Heart right ventricle (tissue), 16 donors: ENCODE data around the gene TXNDC16. TPM values are rescaled to one million over a fixed set of nuclear protein-coding genes. Genes with fewer than 3 reads are reported as not detected.

ENCODE experiments used
- ATAC-seq, 8 donors: fragments of 200-7000 bp; cut with Tn5 transposase; one replicate each; pipeline ENCODE4 v1.9.1; 2020; ENCODE audit warnings: mild to moderate bottlenecking in 8 of 8, moderate library complexity in 8 of 8, moderate number of reproducible peaks in 1 of 8
- DNase-seq, 2 donors: peaks; one replicate each; pipeline ENCODE4 v3.0.0-alpha.2; 2020
- H3K27ac ChIP-seq, 10 donors: fragments of 200-600 bp; sonication (generic) in 2 of 10; one replicate each; pipeline versions ENCODE4 v1.5.0 to v1.8.0; 2020 to 2022; ENCODE audit warnings: mild to moderate bottlenecking in 3 of 10
- H3K27me3 ChIP-seq, 7 donors: fragments of 200-600 bp; one replicate each; pipeline ENCODE4 v1.8.0; 2021 to 2022; ENCODE audit warnings: mild to moderate bottlenecking in 2 of 7
- H3K36me3 ChIP-seq, 9 donors: fragments of 200-600 bp; sonication (generic) in 1 of 9; one replicate each; pipeline versions ENCODE4 v1.5.0 to v1.8.0; 2020 to 2022; ENCODE audit warnings: mild to moderate bottlenecking in 2 of 9
- H3K4me1 ChIP-seq, 9 donors: fragments of 200-600 bp; sonication (generic) in 1 of 9; one replicate each; pipeline versions ENCODE4 v1.5.0 to v1.8.0; 2020 to 2022; ENCODE audit warnings: mild to moderate bottlenecking in 4 of 9
- H3K4me3 ChIP-seq, 10 donors: fragments of 200-600 bp; sonication (generic) in 2 of 10; one replicate each; pipeline versions ENCODE4 v1.5.0 to v1.8.0; 2020 to 2022; ENCODE audit warnings: mild to moderate bottlenecking in 7 of 10, moderate library complexity in 2 of 10
- H3K9me3 ChIP-seq, 11 donors: fragments of 200-600 bp in 10 of 11; sonication (generic) in 2 of 11; one replicate each; pipeline versions ENCODE4 v1.5.0 to v1.8.0; 2013 to 2022; ENCODE audit warnings: mild to moderate bottlenecking in 2 of 11, control low read depth in 1 of 11, moderate library complexity in 1 of 11
- WGBS, 2 donors: extraction: QIAGEN DNeasy Blood & Tissue Kit; methylation state at CpG; one replicate each; pipeline ENCODE4 v1.1.7; 2013; ENCODE audit warnings: inconsistent platforms in 1 of 2; 5-methylcytosine and 5-hydroxymethylcytosine counted together
- intact Hi-C, 10 donors: fragments of 100-400 bp; cut with DNase I; formaldehyde crosslinking; loops; one replicate each; pipeline versions ENCODE4 v1.11.1 to v1.14.2; 2022
- polyA plus RNA-seq, 2 donors: library from polyadenylated mRNA; stranded (reverse); fragments of 200-250 nt; gene quantifications; one replicate each; pipeline ENCODE4 v1.2.3, GENCODE V29; 2013
- total RNA-seq, 10 donors: library from RNA; stranded (reverse); fragmentation: NEBNext Ultra II Directional in 3 of 10; extraction: Animal tissue kit (Norgen Biotek cat#: 25700) in 3 of 10; gene quantifications; one replicate each; pipeline versions ENCODE4 v1.2.1 to v1.2.4, GENCODE V29; 2021 to 2023
- TF ChIP-seq, protein P1 (sequence below), 9 donors: fragments of 200-600 bp; sonication (generic) in 2 of 9; IDR thresholded peaks; one replicate each; pipeline versions ENCODE4 v1.5.0 to v1.8.0; 2021 to 2022; ENCODE audit warnings: antibody characterized with exemption in 9 of 9, mild to moderate bottlenecking in 5 of 9, moderate library complexity in 1 of 9
- donor health status: Arrhythmogenic right ventricular cardiomyopathy.
- donor health status: ischemic (EF 13 %, LVEDD 7.1; RV severe dilation, severe dysfunction).
- donor health status: healthy with polysubstance abuse.
- donor health status: DM: no; HTN: yes; CAD: no.
- donor health status: DM: no; HTN: no; CAD: no.
- donor health status: ischemic (EF 25% LVEDD 6.9; RV normal size, moderate dysfunction).
- donor health status: ischemic (EF 25% LVEDD 5.7; RV mildly dilated, moderate dysfunction).
- donor health status: healthy.
- donor health status: DM: yes; HTN: yes; CAD: no.
- donor health status: Ischemic cardiomyopathy.
- donor health status: ischemic (EF 35%, LVEDD 5.7; RV mildly dilated, moderate dysfunction).
- donor health status: nonischemic (EF 11% LVEDD 7.7; RV severe dilation, severe dysfunction).
- donor health status: DM: yes; HTN: yes; CAD: no.
- donor health status: PGD.
- donor health status: ischemic (EF 29% LVEDD 5.4; RV normal size, mild dysfunction).
- donor health status: nonischemic (EF 23%, LVEDD 6.1; RV moderate dilation, normal function).

The TXNDC16 gene
- total and polyA plus RNA-seq, 12 donors, result 1.2 to 6.3 (median 4.1) TPM

DNA sequence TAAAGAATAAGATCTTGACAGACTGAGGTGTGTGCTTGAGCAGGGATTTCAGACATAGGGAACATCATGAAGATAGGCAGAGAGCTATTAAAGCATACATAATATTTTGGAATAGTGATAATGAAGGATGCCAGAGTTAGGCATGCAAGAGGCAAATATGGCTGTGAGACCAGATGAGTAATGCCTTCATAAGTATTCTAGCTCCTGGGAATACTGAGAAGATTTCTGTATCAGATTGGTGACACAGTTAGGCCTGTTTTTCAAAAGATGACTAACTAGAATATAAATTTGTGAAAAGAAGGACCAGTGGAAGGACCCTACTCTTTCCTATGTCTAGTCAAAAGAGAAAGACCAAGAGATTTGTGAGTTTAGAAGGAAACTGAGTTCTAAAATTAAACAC lies 108.8 kb downstream of the TXNDC16 start:
- TF ChIP-seq, protein P1, sequence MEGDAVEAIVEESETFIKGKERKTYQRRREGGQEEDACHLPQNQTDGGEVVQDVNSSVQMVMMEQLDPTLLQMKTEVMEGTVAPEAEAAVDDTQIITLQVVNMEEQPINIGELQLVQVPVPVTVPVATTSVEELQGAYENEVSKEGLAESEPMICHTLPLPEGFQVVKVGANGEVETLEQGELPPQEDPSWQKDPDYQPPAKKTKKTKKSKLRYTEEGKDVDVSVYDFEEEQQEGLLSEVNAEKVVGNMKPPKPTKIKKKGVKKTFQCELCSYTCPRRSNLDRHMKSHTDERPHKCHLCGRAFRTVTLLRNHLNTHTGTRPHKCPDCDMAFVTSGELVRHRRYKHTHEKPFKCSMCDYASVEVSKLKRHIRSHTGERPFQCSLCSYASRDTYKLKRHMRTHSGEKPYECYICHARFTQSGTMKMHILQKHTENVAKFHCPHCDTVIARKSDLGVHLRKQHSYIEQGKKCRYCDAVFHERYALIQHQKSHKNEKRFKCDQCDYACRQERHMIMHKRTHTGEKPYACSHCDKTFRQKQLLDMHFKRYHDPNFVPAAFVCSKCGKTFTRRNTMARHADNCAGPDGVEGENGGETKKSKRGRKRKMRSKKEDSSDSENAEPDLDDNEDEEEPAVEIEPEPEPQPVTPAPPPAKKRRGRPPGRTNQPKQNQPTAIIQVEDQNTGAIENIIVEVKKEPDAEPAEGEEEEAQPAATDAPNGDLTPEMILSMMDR (IDR thresholded peaks at IDR 0.05), result no peak
- H3K9me3 ChIP-seq, result peaks cover 0 to 2% (median 0%) of the 10 kb centered on the region in 11 donors
- ATAC-seq (no peak), DNase-seq (no peak)
- H3K36me3 ChIP-seq, result peaks cover 0 to 45% (median 6%) of the 10 kb centered on the region in 9 donors
- no peaks in the 10 kb centered on the region for H3K4me1 ChIP-seq
- H3K27me3 ChIP-seq, result no peaks in the 10 kb centered on the region
- H3K4me3 ChIP-seq, result no peak overlapping the region
- H3K27ac ChIP-seq, result no peak overlapping the region
- intact Hi-C loops, result no loop called here

DNA sequence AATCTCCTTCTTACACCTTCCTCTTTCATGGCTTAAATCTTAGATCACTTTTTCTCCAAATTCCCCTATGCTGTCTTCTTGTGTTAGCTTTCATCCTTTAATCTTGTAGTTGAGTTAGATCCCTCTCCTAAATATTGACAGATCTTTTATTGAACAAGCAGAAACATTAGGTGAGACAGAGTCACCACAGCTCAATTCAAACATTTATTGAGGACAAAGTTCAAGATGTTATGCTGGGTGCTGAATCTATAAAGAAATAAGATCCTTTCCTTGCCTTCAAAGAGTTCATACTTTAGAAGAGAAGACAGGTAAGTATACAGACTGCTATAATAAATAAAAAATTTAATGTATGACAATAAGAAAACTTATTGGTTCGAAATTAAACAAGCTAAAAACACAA lies 109.7 kb downstream of the TXNDC16 start:
- no peaks in the 10 kb centered on the region for H3K4me1 ChIP-seq
- TF ChIP-seq, protein P1 (IDR thresholded peaks at IDR 0.05), result no peak
- DNase-seq, result no peak
- H3K27ac ChIP-seq, result no peak overlapping the region
- no peaks in the 10 kb centered on the region for H3K27me3 ChIP-seq
- WGBS, 2 donors, result 88 to 99% methylated on average over 1 of the region's 1 CpG
- intact Hi-C loops, result no loop called here
- H3K36me3 ChIP-seq, result peaks cover 0 to 54% (median 6%) of the 10 kb centered on the region in 9 donors
- H3K4me3 ChIP-seq, result no peak overlapping the region
- no peaks in the 10 kb centered on the region for H3K9me3 ChIP-seq
- ATAC-seq, result no peak

DNA sequence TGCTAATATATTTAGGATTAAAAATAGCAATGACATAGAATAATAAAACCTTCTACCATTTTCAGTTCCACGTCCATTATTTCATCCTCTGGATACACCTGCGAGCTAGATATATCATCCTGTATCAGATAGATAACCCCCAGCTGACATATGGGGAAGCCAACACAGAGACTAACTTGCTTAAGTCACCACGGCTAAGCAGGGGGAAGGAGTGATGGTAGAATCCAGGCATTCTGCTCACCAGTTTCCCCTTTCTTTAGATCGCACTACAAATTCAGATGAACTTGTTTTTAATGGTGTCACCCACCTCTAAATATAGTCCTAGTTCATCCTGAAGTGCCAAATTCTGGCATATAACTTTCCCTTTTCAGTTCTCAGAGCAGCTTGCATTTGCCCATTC lies 110.1 kb downstream of the TXNDC16 start:
- Histone ChIP-seq H3K27me3 (no peaks in the 10 kb centered on the region), H3K4me3 (no peak overlapping the region), H3K4me1 (no peaks in the 10 kb centered on the region), H3K36me3 (peaks cover 0 to 52% (median 6%) of the 10 kb centered on the region in 9 donors), H3K27ac (no peak overlapping the region), H3K9me3 (no peaks in the 10 kb centered on the region)
- ATAC-seq (no peak), DNase-seq (no peak)
- TF ChIP-seq, protein P1 (IDR thresholded peaks at IDR 0.05), result no peak
- intact Hi-C loops, result no loop called here
- 87 to 93% methylated on average over 4 of the region's 4 CpGs for WGBS, 2 donors

DNA sequence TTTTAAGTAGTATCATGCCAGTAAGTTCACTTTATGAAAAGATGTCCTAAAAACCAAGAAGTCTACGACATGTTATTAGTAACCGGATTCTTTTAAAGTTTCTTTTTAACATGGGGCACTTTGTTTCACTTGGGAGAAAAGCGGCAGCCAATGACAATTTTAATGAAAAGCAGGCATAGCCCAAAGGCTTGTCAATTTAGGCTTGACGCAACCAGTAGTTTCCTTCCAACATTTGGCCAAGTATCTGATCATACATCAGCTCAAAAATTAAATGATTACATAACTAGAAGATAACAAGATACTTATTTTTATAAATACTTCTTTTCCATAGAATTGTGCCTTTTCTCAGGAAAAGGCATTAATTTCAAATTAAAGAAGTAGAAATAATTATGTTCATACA lies 112.8 kb downstream of the TXNDC16 start:
- TF ChIP-seq, protein P1 (IDR thresholded peaks at IDR 0.05), result no peak
- Histone ChIP-seq H3K9me3 (no peaks in the 10 kb centered on the region), H3K4me1 (no peaks in the 10 kb centered on the region), H3K27ac (no peak overlapping the region), H3K4me3 (no peak overlapping the region), H3K36me3 (peaks cover 0 to 31% (median 6%) of the 10 kb centered on the region in 9 donors), H3K27me3 (no peaks in the 10 kb centered on the region)
- 97% methylated on average over 4 of the region's 4 CpGs for WGBS, 2 donors
- ATAC-seq (no peak), DNase-seq (no peak)
- intact Hi-C loops, result no loop called here
